Calu3 (cell line): ENCODE results near the gene TMEM184B. TPM values are rescaled to one million over a fixed set of nuclear protein-coding genes. Genes with fewer than 3 reads are reported as not detected.
"Not testable (repeated sequence)": the region's sequence is repeated elsewhere in the genome, so short reads cannot be mapped to it uniquely, and the experiment has no call there.

Experiments
- BruUV-seq: library from RNA; stranded (reverse); fragments of 400-500 nt; replicated peaks from 2 replicates; lab custom pipeline; 2021; lab: Mats Ljungman, UMichigan
- CTCF ChIA-PET: fragments of 300-600 bp; sonication (Branson Sonifier 250); formaldehyde crosslinking; loops from one replicate; lab custom pipeline; 2022; ENCODE audit warnings: antibody characterized with exemption; lab: Charles Lee
- DNase-seq: peaks from one replicate; pipeline ENCODE4 v3.0.0; 2022
- H3K27ac Mint-ChIP-seq: one replicate; pipeline ENCODE4 v1.8.0; 2022; ENCODE audit warnings: mixed read lengths; ENCODE audit not compliant: unreplicated experiment
- H3K27me3 Mint-ChIP-seq: one replicate; pipeline ENCODE4 v1.8.0; 2022; ENCODE audit warnings: mixed read lengths; ENCODE audit not compliant: unreplicated experiment
- H3K36me3 Mint-ChIP-seq: one replicate; pipeline ENCODE4 v1.8.0; 2022; ENCODE audit warnings: mild to moderate bottlenecking, moderate library complexity, mixed read lengths; ENCODE audit not compliant: insufficient read depth, unreplicated experiment
- H3K4me1 Mint-ChIP-seq: one replicate; pipeline ENCODE4 v1.8.0; 2022; ENCODE audit warnings: mild to moderate bottlenecking, low read depth, mixed read lengths; ENCODE audit not compliant: unreplicated experiment
- H3K4me3 Mint-ChIP-seq: one replicate; pipeline ENCODE4 v1.8.0; 2022; ENCODE audit warnings: mild to moderate bottlenecking, low read depth, moderate library complexity, mixed read lengths; ENCODE audit not compliant: unreplicated experiment
- H3K9me3 Mint-ChIP-seq: one replicate; pipeline ENCODE4 v1.8.0; 2022; ENCODE audit warnings: low read depth, mixed read lengths; ENCODE audit not compliant: unreplicated experiment
- intact Hi-C: fragments of 100-400 bp; cut with micrococcal nuclease; formaldehyde crosslinking; loops from one replicate; pipeline ENCODE4 v1.10.0; 2022; ENCODE audit not compliant: unreplicated experiment
- total RNA-seq: library from RNA; stranded (reverse); gene quantifications from 2 replicates; pipeline ENCODE4 v1.2.3, GENCODE V29; 2022
- TF ChIP-seq, protein P1 (sequence below): fragments of 200-600 bp; IDR thresholded peaks from one replicate; pipeline ENCODE4 v1.8.0; 2022; ENCODE audit warnings: antibody characterized with exemption; ENCODE audit not compliant: unreplicated experiment

The TMEM184B gene
- total RNA-seq, 1 experiment from 2014 or later, result 114 TPM

DNA sequence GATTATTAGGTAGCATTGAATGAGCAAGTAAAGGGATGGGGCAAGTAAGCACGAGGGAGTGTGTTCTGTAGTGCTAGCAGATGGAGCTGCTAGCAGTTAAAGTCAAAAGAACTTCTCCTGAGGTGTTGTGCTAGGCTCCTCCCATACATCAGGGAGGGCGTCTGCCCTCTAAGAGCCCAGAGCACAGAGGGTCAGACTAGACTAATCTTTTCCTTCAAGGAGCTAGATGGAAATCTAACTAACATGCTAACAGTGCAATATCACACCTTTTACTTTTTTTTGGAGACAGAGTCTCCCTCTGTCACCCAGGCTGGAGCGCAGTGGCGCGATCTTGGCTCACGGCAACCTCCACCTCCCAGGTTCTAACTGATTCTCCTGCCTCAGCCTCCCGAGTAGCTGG lies 88.0 kb downstream of the TMEM184B start:
- Mint-ChIP-seq H3K27me3 (no peaks in the 10 kb centered on the region), H3K9me3 (no peaks in the 10 kb centered on the region), H3K27ac (no peak overlapping the region), H3K4me3 (no peak overlapping the region), H3K4me1 (peaks cover 41% of the 10 kb centered on the region), H3K36me3 (peaks cover 28% of the 10 kb centered on the region)
- intact Hi-C loops, result no loop called here
- CTCF ChIA-PET, result no interaction called here
- TF ChIP-seq, protein P1, sequence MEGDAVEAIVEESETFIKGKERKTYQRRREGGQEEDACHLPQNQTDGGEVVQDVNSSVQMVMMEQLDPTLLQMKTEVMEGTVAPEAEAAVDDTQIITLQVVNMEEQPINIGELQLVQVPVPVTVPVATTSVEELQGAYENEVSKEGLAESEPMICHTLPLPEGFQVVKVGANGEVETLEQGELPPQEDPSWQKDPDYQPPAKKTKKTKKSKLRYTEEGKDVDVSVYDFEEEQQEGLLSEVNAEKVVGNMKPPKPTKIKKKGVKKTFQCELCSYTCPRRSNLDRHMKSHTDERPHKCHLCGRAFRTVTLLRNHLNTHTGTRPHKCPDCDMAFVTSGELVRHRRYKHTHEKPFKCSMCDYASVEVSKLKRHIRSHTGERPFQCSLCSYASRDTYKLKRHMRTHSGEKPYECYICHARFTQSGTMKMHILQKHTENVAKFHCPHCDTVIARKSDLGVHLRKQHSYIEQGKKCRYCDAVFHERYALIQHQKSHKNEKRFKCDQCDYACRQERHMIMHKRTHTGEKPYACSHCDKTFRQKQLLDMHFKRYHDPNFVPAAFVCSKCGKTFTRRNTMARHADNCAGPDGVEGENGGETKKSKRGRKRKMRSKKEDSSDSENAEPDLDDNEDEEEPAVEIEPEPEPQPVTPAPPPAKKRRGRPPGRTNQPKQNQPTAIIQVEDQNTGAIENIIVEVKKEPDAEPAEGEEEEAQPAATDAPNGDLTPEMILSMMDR, result no peak
- no peak for DNase-seq
- no TSS peak for BruUV-seq

DNA sequence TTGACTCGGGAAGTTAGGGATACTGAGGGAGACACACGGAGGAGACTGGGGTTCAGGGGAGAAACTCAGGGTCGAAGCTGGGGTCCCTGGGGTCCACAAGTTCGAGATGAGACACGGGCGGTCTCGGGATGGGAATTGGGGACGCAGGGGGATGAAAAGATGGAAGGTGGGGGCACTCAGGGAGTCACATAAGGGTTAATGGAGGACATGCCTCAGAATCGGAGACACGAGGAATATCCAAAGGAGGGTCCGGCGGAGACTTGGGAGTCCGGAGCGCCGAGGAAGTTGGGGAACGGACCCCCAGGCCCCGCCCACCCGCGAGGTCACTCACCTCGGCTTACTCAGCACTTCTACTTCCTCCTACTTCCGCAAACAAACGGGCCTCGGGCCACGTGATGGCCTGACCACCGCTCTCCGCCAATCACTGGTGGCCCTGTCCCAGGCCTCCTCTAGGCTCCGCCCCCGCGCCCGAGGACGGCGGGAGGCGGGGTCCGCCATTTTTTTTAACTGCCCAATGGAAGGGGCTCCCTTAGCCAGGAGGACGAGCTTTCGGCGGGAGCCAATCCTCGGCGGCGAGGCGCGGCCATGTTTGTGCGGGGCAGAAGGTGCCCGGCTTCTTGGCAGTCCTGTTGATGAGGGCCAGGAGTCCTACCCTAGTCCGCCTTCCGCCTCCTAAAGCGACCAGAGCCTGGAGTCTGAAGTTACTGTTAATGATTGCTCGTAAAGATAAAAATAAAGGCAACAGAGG lies 91.2 kb downstream of the TMEM184B start, which contains the start of gene PLA2G6:
Gene PLA2G6 (minus strand): TSS at position 378 of the 748 bp plus-strand sequence. CDS start 12,404 bp downstream, outside the sequence.
- intact Hi-C loops, result no loop called here
- Mint-ChIP-seq H3K4me3 (peak within 1 kb of the TSS; percentile 74), H3K9me3 (no peaks in the 10 kb centered on the region), H3K27ac (peak within 1 kb of the TSS; percentile 97), H3K4me1 (peaks cover 61% of the 10 kb centered on the region), H3K27me3 (no peaks in the 10 kb centered on the region), H3K36me3 (peaks cover 47% of the 10 kb centered on the region)
- CTCF ChIA-PET, result interaction anchor here (0.6 to 1.1 kb wide), 11 partner anchors 10 to 1122 kb away, joined by 3 to 8 read pairs (median 4); partner anchors contain the start of genes BAIAP2L2 and MAFF
- DNase-seq, result peak; percentile 99
- TF ChIP-seq, protein P1, result no peak
- BruUV-seq, result no TSS peak

DNA sequence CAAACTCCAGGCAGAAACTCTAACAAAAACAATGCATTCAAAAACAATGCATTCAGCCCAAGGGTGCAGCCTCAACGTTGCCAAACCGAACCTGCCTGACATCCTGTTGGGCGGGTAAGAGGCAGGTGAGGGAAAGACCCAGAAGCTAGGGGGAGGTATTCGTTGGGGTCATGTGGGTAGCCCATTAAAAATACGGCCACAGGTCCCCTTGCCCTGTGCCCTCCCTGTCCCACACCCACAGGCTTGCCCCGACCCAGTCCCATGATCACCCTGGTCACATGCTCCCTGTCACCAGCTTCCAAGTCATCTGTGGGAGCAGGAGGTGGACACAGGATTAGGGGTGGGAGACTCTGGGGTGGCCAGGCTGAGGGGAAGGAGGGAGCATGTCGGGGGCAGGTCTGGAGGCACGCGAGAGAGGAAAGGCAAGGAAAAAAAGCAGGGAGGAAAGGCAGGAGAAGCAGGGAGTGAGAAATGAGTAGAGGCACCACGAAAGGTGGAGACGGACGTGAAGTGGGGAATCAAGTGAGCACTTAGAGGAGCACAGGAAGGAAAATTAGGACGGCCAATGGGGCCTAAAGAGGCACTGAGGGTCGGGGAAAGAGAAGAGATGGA lies 91.9 kb downstream of the TMEM184B start:
- H3K4me1 Mint-ChIP-seq, result peaks cover 54% of the 10 kb centered on the region
- TSS peak; percentile 56 for BruUV-seq
- peak overlapping the region; percentile 97 for H3K27ac Mint-ChIP-seq
- peak; percentile 40 for DNase-seq
- TF ChIP-seq, protein P1, result no peak
- peaks cover 47% of the 10 kb centered on the region for H3K36me3 Mint-ChIP-seq
- H3K4me3 Mint-ChIP-seq, result peak overlapping the region; percentile 74
- H3K27me3 Mint-ChIP-seq, result no peaks in the 10 kb centered on the region
- H3K9me3 Mint-ChIP-seq, result no peaks in the 10 kb centered on the region
- intact Hi-C loops, result no loop called here
- CTCF ChIA-PET, result interaction anchor here (0.5 to 0.8 kb wide), 2 partner anchors 66 to 67 kb away, joined by 5 read pairs; no protein-coding TSS in a partner anchor

DNA sequence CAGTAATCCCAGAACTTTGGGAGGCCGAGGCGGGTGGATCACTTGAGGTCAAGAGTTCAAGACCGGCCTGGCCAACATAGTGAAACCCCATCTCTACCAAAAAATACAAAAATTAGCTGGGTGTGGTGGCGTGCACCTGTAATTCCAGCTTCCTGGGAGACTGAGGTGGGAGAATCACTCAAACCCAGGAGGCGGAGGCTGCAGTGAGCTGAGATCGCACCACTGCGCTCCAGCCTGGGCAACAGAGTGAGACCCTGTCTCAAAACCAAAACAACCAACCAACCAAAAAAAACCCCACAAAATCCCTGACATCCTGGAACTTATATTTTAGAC lies 94.2 kb downstream of the TMEM184B start:
- not testable (repeated sequence) for DNase-seq

More for the DNA sequence above, 94.2 kb downstream of the TMEM184B start:
- Mint-ChIP-seq H3K36me3 (peaks cover 53% of the 10 kb centered on the region), H3K27ac (peak overlapping the region; percentile 68), H3K4me1 (peaks cover 74% of the 10 kb centered on the region)
- CTCF ChIA-PET, result interaction anchor here (0.8 to 1.8 kb wide), 4 partner anchors 14 to 126 kb away, joined by 3 to 5 read pairs (median 3); no protein-coding TSS in a partner anchor
- BruUV-seq, H3K9me3 Mint-ChIP-seq, H3K4me3 Mint-ChIP-seq, H3K27me3 Mint-ChIP-seq, intact Hi-C loops: not testable (repeated sequence)
